Mesendoderm (in vitro differentiated cells): ENCODE measurements around the gene EVI2A. TPM values are rescaled to one million over a fixed set of nuclear protein-coding genes. Genes with fewer than 3 reads are reported as not detected.

Experiments
- DNase-seq: peaks from one replicate; pipeline ENCODE4 v3.0.0; 2013
- H2AK5ac ChIP-seq: 2 replicates; pipeline ENCODE4 v1.6.1; 2013; ENCODE audit warnings: low read length, inconsistent platforms
- H2BK120ac ChIP-seq: 2 replicates; pipeline ENCODE4 v1.6.1; 2013; ENCODE audit warnings: low read depth, mild to moderate bottlenecking, low read length, moderate library complexity, mixed read lengths
- H2BK15ac ChIP-seq: replicated peaks from 2 replicates; pipeline ENCODE4 v1.6.1; 2013; ENCODE audit warnings: low read depth, mild to moderate bottlenecking, moderate library complexity
- H2BK5ac ChIP-seq: 2 replicates; pipeline ENCODE4 v1.6.1; 2013; ENCODE audit warnings: low read length, inconsistent platforms
- H3K18ac ChIP-seq: 2 replicates; pipeline ENCODE4 v1.6.1; 2013; ENCODE audit warnings: mild to moderate bottlenecking, low read length, mixed read lengths
- H3K23ac ChIP-seq: one replicate; pipeline ENCODE4 v1.6.1; 2013; ENCODE audit warnings: low read length
- H3K27ac ChIP-seq: 2 replicates; pipeline ENCODE4 v1.5.1; 2013; ENCODE audit warnings: low read depth, mild to moderate bottlenecking, inconsistent platforms, low read length, moderate library complexity
- H3K27me3 ChIP-seq: 2 replicates; pipeline ENCODE4 v1.6.1; 2013; ENCODE audit warnings: low read length, control low read depth, mild to moderate bottlenecking, inconsistent platforms; ENCODE audit not compliant: insufficient read depth, poor library complexity
- H3K36me3 ChIP-seq: 2 replicates; pipeline ENCODE4 v1.6.1; 2013; ENCODE audit warnings: low read length, inconsistent platforms; ENCODE audit not compliant: control insufficient read depth, insufficient read depth
- H3K4ac ChIP-seq: one replicate; pipeline ENCODE4 v1.6.1; 2013; ENCODE audit warnings: low read depth, mild to moderate bottlenecking, low read length, moderate library complexity
- H3K4me1 ChIP-seq: 2 replicates; pipeline ENCODE4 v1.6.1; 2013; ENCODE audit warnings: low read depth, low read length, inconsistent platforms; ENCODE audit not compliant: control insufficient read depth
- H3K4me2 ChIP-seq: 2 replicates; pipeline ENCODE4 v1.6.1; 2013; ENCODE audit warnings: low read length
- H3K4me3 ChIP-seq: 2 replicates; pipeline ENCODE4 v1.5.1; 2013; ENCODE audit warnings: mild to moderate bottlenecking, low read length
- H3K56ac ChIP-seq: one replicate; pipeline ENCODE4 v1.6.1; 2013; ENCODE audit warnings: low read length
- H3K79me1 ChIP-seq: 2 replicates; pipeline ENCODE4 v1.6.1; 2013; ENCODE audit warnings: low read length, inconsistent platforms
- H3K79me2 ChIP-seq: 2 replicates; pipeline ENCODE4 v1.6.1; 2013; ENCODE audit warnings: mild to moderate bottlenecking, low read length; ENCODE audit not compliant: control insufficient read depth, insufficient read depth
- H3K9ac ChIP-seq: 2 replicates; pipeline ENCODE4 v1.6.1; 2013; ENCODE audit warnings: low read length, inconsistent platforms
- H4K5ac ChIP-seq: one replicate; pipeline ENCODE4 v1.6.1; 2013; ENCODE audit warnings: low read length
- H4K8ac ChIP-seq: one replicate; pipeline ENCODE4 v1.6.1; 2013; ENCODE audit warnings: low read depth, mild to moderate bottlenecking, control low read depth, low read length, moderate library complexity
- WGBS: extraction: QIAGEN DNeasy Blood & Tissue Kit; methylation state at CpG from one replicate; pipeline ENCODE4 v1.1.7; 2013; ENCODE audit warnings: low lambda C conversion rate, missing lambda C conversion rate; ENCODE audit not compliant: insufficient coverage; ENCODE audit errors: extremely low coverage; 5-methylcytosine and 5-hydroxymethylcytosine counted together
- polyA plus RNA-seq, 2 experiments: library from polyadenylated mRNA; stranded (reverse); fragments of 200-250 nt; gene quantifications; one replicate each; pipeline ENCODE4 v1.2.3, GENCODE V29; 2013

EVI2A gene, protein sequence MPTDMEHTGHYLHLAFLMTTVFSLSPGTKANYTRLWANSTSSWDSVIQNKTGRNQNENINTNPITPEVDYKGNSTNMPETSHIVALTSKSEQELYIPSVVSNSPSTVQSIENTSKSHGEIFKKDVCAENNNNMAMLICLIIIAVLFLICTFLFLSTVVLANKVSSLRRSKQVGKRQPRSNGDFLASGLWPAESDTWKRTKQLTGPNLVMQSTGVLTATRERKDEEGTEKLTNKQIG
- polyA plus RNA-seq (2013, experiment 1 of 2), result not detected
- polyA plus RNA-seq (2013, experiment 2 of 2), result not detected

DNA sequence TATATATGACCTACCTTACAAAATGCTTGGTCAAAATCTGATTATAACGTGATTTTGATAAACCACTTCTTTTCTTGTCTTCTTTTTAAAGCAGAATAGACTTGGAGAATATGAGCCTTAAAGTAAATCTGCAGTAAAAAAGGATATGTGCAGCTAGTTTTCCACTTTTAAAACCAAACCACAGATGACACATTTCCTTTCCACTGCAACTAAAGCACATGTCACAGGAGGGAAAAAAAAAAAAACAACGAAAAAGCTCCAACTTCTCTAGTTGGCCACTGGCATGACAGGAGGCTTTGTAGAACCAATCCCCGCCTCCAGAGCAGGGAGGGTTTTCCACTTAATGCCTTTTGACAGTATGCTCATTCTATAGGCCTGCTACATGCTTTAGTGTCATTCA is at the start of gene EVI2A:
Gene EVI2A (minus strand): TSS at position 142 of the 400 bp plus-strand sequence. CDS start 2,609 bp downstream, outside the sequence.
- Histone ChIP-seq H3K9ac (no peak within 1 kb of the TSS), H2BK120ac (no peak within 1 kb of the TSS), H3K23ac (no peak within 1 kb of the TSS), H2AK5ac (no peak within 1 kb of the TSS), H3K79me1 (no peaks in the 10 kb centered on the region), H3K27ac (no peak within 1 kb of the TSS), H3K4me3 (no peak within 1 kb of the TSS), H3K36me3 (no peaks in the 10 kb centered on the region), H3K4ac (no peak within 1 kb of the TSS), H3K79me2 (no peaks in the 10 kb centered on the region), H3K56ac (no peak within 1 kb of the TSS), H3K27me3 (no peaks in the 10 kb centered on the region), H3K4me1 (no peaks in the 10 kb centered on the region), H4K8ac (no peak within 1 kb of the TSS), H4K5ac (no peak within 1 kb of the TSS), H3K4me2 (no peak within 1 kb of the TSS), H2BK15ac (no peak within 1 kb of the TSS), H2BK5ac (no peak within 1 kb of the TSS), H3K18ac (no peak within 1 kb of the TSS)
- WGBS, result no CpG with 5 or more reads among the region's 3 CpGs
- peak; percentile 7 for DNase-seq

DNA sequence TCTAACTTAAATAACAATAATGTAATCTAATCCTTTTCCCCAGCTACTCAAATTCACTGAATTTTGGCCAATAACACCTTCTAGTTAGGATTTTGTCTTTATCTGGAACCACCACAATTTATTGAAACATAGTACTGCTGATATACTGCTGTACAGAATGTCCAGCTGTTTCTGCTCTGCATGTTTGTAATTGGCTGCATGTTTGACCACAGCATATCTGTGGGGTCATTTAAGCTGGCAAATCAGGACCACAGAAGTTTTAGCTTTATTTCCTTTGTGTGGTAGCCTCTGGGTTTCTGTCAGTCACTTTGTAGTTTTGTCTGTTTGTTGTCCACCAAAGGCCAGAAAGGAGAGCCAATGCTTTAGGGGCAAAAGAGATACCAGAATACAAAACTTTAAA is 47.8 kb upstream of the EVI2A start:
- no peak overlapping the region for H3K18ac ChIP-seq
- no peaks in the 10 kb centered on the region for H3K27me3 ChIP-seq
- H4K8ac ChIP-seq, result no peak overlapping the region
- no peak overlapping the region for H3K4me3 ChIP-seq
- H2BK120ac ChIP-seq, result peak overlapping the region; percentile 88
- no peak overlapping the region for H2AK5ac ChIP-seq
- H3K23ac ChIP-seq, result no peak overlapping the region
- H3K36me3 ChIP-seq, result no peaks in the 10 kb centered on the region
- no peaks in the 10 kb centered on the region for H3K79me2 ChIP-seq
- H2BK5ac ChIP-seq, result no peak overlapping the region
- no peak overlapping the region for H4K5ac ChIP-seq
- DNase-seq, result no peak
- H3K56ac ChIP-seq, result no peak overlapping the region
- H3K4me2 ChIP-seq, result no peak overlapping the region
- H3K79me1 ChIP-seq, result no peaks in the 10 kb centered on the region
- H3K4ac ChIP-seq, result no peak overlapping the region
- H3K4me1 ChIP-seq, result no peaks in the 10 kb centered on the region
- H3K27ac ChIP-seq, result no peak overlapping the region
- no peak overlapping the region for H3K9ac ChIP-seq
- H2BK15ac ChIP-seq, result no peak overlapping the region

DNA sequence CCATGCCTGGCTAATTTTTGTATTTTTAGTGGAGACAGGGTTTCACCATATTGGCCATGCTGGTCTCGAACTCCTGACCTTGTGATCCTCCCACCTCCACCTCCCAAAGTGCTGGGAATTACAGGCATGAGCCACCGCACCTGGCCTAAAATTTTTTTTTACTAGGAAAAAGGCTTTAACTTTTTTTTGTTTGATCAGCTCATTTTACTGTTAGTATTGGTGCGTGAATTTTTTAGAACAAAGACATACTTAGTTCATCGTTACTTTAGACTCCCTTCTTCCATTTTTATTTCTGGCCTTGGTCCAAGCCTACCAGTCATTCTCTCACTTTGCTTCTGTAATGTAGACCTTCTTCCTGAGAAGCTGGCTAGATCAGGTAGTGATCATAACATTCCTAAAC is 44.7 kb upstream of the EVI2A start:
- Histone ChIP-seq H3K79me2 (no peaks in the 10 kb centered on the region), H3K18ac (no peak overlapping the region), H3K4me2 (no peak overlapping the region), H3K27ac (no peak overlapping the region), H3K4me1 (no peaks in the 10 kb centered on the region), H3K56ac (no peak overlapping the region), H3K36me3 (no peaks in the 10 kb centered on the region), H2AK5ac (no peak overlapping the region), H3K23ac (no peak overlapping the region), H2BK5ac (no peak overlapping the region), H3K27me3 (no peaks in the 10 kb centered on the region), H3K9ac (no peak overlapping the region), H4K8ac (no peak overlapping the region), H2BK15ac (no peak overlapping the region), H2BK120ac (no peak overlapping the region), H4K5ac (no peak overlapping the region), H3K79me1 (no peaks in the 10 kb centered on the region), H3K4me3 (no peak overlapping the region), H3K4ac (no peak overlapping the region)
- DNase-seq, result no peak
- WGBS, result no CpG with 5 or more reads among the region's 4 CpGs

DNA sequence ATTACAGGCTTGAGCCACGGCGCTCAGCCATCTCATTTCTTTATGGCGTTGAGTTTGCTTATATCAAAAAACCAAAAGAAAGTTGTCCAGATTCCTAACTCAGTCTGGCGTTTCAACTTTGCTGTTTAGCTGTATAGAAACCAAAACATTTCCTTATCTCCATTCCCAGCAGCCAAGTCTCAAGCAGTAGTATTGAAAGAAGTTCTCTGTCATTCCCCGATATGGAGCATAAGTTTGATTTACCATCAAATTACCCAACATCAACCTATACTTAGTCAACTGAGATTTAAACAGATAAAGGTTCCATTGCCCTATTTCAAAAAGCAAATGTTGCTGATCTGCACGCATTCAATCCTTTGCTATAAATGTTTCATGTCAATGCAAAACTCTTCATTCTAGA is 42.6 kb upstream of the EVI2A start:
- no peak overlapping the region for H3K4me3 ChIP-seq
- no peak overlapping the region for H3K23ac ChIP-seq
- H3K56ac ChIP-seq, result no peak overlapping the region
- H3K4me2 ChIP-seq, result no peak overlapping the region
- H2BK15ac ChIP-seq, result no peak overlapping the region
- H3K36me3 ChIP-seq, result no peaks in the 10 kb centered on the region
- H2AK5ac ChIP-seq, result no peak overlapping the region
- no peaks in the 10 kb centered on the region for H3K79me2 ChIP-seq
- no CpG with 5 or more reads among the region's 6 CpGs for WGBS
- H4K5ac ChIP-seq, result no peak overlapping the region
- no peak overlapping the region for H2BK5ac ChIP-seq
- no peak overlapping the region for H3K4ac ChIP-seq
- H2BK120ac ChIP-seq, result no peak overlapping the region
- no peak overlapping the region for H3K9ac ChIP-seq
- no peaks in the 10 kb centered on the region for H3K4me1 ChIP-seq
- no peak for DNase-seq
- no peak overlapping the region for H3K18ac ChIP-seq
- no peaks in the 10 kb centered on the region for H3K27me3 ChIP-seq
- H4K8ac ChIP-seq, result no peak overlapping the region
- no peaks in the 10 kb centered on the region for H3K79me1 ChIP-seq
- H3K27ac ChIP-seq, result no peak overlapping the region

DNA sequence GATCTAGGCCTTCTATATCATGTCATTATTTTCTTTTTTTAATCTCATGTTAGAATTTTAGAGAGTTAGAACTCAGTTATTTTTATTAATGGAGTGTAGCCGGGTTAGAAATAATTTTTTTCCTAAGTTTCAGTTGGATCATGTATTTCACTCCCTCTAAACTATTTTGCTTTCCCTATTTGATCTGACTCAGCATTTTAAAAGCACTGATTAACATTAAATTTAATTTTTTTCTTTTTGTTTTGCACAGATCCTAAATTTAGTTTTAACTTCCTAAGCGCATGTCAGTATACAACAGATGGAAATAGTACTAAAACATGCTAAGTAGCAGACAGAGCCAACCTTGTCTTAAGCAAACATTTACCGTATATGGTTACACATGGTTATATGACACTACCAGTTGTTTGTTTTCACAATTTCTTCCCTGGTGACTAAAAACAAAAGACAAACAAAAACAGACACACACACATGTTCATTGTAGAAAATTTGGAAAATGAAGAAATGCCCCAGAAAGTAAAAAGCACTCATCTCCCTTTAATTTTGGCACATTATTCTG is 36.5 kb upstream of the EVI2A start:
- Histone ChIP-seq H3K4me2 (no peak overlapping the region), H4K5ac (no peak overlapping the region), H2BK15ac (no peak overlapping the region), H3K79me2 (no peaks in the 10 kb centered on the region), H3K4me1 (no peaks in the 10 kb centered on the region), H3K23ac (no peak overlapping the region), H2AK5ac (no peak overlapping the region), H3K4me3 (no peak overlapping the region), H3K56ac (no peak overlapping the region), H3K27ac (no peak overlapping the region), H2BK5ac (no peak overlapping the region), H3K9ac (no peak overlapping the region), H3K27me3 (no peaks in the 10 kb centered on the region), H3K4ac (no peak overlapping the region), H4K8ac (no peak overlapping the region), H2BK120ac (no peak overlapping the region), H3K18ac (no peak overlapping the region), H3K36me3 (no peaks in the 10 kb centered on the region), H3K79me1 (no peaks in the 10 kb centered on the region)
- DNase-seq, result no peak
- no CpG with 5 or more reads among the region's 3 CpGs for WGBS

DNA sequence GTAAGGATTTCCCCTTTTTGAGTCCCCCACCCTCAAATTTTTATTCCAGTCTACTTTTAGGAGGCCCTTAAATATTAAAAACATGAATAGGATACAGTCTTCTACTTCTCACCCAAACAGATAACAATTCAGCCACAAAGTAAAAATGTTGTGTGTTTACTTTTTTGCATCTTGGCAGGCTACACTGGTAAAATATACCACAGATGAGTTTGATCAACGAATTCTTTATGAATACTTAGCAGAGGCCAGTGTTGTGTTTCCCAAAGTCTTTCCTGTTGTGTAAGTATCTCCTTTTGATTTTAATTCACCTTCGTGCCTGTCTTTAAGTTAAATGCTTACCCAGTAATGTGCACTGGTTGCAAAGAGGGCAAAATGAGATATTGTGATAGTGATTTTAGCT is 35.7 kb upstream of the EVI2A start:
- Histone ChIP-seq H2BK120ac (no peak overlapping the region), H3K79me2 (no peaks in the 10 kb centered on the region), H3K4me2 (no peak overlapping the region), H3K18ac (no peak overlapping the region), H4K8ac (no peak overlapping the region), H3K27ac (no peak overlapping the region), H3K4ac (no peak overlapping the region), H3K79me1 (no peaks in the 10 kb centered on the region), H2BK15ac (no peak overlapping the region), H3K4me1 (no peaks in the 10 kb centered on the region), H4K5ac (no peak overlapping the region), H2BK5ac (no peak overlapping the region), H3K9ac (no peak overlapping the region), H2AK5ac (no peak overlapping the region), H3K56ac (no peak overlapping the region), H3K36me3 (no peaks in the 10 kb centered on the region), H3K27me3 (no peaks in the 10 kb centered on the region), H3K23ac (no peak overlapping the region), H3K4me3 (no peak overlapping the region)
- no peak for DNase-seq
- WGBS, result no CpG with 5 or more reads among the region's 2 CpGs
